GM19324 (cell line): ENCODE results near the gene SELENOW.
A peak's percentile ranks its signal among the peaks of the same experiment; 100 is the strongest.
"Not testable (repeated sequence)": the region's sequence is repeated elsewhere in the genome, so short reads cannot be mapped to it uniquely, and the experiment has no call there.

Experiments used
- ATAC-seq: cut with Tn5 transposase; IDR thresholded peaks from one replicate; pipeline ENCODE4 v1.9.1; 2021; ENCODE audit warnings: mild to moderate bottlenecking, moderate library complexity; ENCODE audit not compliant: unreplicated experiment, low FRiP score

The SELENOW gene

GRCh38 chr19:47778049-47778953, at the start of gene SELENOW:
SELENOW (plus strand) TSS chr19:47778703; CDS start chr19:47778786, 83 bp downstream.
- peak; percentile 76 for ATAC-seq

DNA sequence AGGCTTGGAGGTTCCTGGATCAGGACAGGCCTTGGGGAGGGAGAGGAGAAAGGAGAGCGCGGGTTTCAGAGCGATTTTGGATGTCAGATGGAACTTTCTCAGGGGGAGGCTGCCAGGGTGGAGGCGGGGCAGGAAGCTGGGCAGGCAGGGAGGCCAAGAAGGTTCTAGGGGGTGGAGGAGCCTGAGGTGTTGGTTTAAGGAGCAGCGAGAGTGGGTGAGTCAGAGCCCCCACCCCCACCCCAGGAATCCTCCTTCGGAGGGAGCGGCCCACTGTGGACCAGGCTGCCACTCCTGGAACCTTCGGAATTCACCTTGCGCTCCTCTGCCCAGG, 49.1 kb upstream of the SELENOW start:
- ATAC-seq: no peak

- no peak for ATAC-seq
These were observed 48.5 kb upstream of the SELENOW start for GRCh38 chr19:47729799-47730520.

DNA sequence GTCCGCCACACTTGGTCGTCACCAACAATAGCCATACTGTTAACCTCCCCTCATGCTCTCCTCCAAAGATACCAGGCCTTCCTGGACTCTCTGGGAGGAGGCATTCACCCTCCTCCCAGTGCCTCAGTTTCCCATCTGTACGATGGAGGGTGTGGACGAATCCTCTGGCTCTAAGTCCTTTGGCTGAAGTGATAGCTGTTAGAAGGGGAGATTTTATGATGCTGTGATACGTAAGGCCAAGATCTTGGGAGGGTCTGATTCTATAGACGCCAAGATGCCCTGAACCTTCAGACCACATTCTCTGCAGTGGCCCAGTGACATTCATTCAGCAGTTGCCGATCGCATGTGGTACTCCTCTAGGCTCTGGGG, 48.0 kb upstream of the SELENOW start:
- ATAC-seq: no peak

GRCh38 chr19:47730910-47731309, 47.6 kb upstream of the SELENOW start:
- ATAC-seq: no peak

DNA sequence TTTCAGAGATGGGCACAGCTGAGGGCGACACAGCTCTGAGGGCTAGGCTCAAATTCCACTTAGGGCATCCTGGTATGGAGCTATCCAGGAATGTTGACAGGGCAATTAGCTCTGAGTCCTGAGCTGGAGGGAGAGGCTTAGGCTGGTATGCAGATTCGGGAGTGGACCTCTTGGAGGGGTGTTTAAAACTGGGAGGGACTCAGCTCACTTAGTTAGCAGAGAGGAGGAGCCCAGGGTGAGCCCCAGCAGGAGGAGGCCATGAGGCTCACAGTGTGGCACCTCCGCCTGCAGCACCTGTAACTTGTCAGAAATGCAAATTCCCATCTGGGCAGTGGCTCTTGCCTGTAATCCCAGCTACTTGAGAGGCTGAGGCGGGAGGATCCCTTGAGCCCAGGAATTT, 43.4 kb upstream of the SELENOW start:
- no peak for ATAC-seq

- ATAC-seq: no peak
These were observed 37.5 kb upstream of the SELENOW start for GRCh38 chr19:47740866-47741519.

DNA sequence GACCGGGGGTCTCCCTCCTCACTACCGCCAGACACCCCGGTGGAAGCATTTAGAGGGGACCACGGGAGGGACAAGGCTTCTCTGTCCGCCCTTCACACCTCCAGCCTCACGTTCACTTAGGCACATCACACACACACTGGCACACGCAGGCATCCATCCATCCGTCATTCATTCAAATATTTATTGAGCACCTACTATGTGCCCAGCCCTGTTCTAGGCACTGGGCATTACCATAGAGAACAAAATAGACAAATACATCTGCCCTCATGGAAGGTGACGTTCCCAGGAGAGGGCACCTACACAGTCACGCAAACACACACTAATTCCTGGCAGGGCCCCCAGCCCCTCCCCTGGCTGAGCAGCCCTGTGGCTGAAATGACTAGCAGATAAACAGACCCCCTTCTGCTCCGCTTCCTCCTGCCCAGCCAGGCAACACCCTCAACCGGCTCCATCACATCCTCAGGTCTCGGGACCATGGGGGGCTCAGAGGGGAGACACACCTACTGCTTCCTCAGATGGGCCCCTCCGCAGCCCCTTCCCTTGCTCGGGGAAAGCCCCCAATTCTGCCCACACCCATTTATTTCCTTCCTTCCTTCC, 36.9 kb upstream of the SELENOW start:
- ATAC-seq: no peak

GRCh38 chr19:47742634-47743033, 35.9 kb upstream of the SELENOW start:
- no peak for ATAC-seq

DNA sequence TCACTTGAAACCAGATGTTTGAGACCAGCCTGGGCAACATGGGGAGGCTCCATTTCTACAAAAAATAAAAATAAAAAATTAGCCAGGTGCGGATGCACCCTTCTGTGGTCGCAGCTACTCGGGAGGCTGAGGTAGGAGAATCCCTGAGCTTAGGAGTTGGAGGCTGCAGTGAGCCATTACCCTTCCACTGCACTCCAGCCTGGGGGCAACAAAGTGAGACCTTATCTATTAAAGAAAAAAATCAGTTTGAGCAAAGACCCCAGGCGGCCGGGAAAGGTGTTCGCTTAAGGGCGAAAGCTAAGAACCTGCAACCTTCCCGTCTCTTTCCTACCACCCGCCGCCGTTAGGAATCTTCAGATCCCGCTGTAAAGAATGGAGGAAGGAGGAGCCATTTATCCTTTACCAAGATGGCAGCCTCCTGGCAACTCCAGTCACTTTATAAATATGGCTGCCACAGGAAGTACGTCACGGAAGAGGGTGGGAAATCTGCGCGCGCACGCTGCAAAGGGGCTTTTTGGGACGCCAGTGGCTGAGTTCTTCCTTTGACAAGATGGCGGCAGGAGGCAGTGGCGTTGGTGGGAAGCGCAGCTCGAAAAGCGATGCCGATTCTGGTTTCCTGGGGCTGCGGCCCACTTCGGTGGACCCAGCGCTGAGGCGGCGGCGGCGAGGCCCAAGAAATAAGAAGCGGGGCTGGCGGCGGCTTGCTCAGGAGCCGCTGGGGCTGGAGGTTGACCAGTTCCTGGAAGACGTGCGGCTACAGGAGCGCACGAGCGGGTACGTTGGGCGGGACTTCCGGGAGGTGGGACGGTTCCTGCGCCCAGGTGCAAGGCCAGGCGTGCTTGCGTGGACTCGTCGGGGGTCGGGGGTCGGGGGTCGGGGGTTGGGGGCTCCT, 33.2 kb upstream of the SELENOW start, which contains the start of gene NOP53:
Gene NOP53 (plus strand): TSS at position 537 of the 892 bp plus-strand sequence. CDS start 14 bp downstream, at position 551.
- ATAC-seq: peak; percentile 82

DNA sequence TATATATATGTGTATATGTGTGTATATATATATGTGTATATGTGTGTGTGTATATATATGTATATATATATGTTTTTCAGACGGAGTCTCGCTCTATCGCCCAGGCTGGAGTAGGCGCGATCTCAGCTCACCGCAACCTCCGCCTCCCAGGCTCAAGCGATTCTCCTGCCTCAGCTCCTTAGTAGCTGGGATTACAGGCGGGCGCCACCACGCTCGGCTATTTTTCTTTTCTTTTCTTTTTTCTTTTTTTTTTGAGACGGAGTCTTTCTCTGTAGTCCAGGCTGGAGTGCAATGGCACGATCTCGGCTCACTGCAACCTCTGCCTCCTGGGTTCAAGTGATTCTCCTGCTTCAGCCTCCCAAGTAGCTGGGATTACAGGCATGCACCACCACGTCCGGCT, 32.4 kb upstream of the SELENOW start:
- not testable (repeated sequence) for ATAC-seq

GRCh38 chr19:47749326-47749725, 29.2 kb upstream of the SELENOW start:
- no peak for ATAC-seq

DNA sequence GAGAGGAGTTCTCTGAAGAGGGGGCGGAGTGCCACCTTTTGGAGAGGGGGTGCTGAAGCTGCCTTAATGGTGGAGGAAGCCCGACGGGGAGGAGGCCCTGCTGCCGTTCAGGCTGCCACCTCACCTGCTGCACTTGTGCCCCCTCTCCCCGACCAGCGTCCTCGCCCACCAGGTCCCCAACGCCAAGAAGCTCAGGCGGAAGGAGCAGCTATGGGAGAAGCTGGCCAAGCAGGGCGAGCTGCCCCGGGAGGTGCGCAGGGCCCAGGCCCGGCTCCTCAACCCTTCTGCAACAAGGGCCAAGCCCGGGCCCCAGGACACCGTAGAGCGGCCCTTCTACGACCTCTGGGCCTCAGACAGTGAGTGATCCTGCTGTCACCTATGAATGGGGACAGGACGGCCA, 27.8 kb upstream of the SELENOW start:
- ATAC-seq: no peak

GRCh38 chr19:47752440-47753211, 25.9 kb upstream of the SELENOW start:
- ATAC-seq: no peak

GRCh38 chr19:47754206-47755064, 24.1 kb upstream of the SELENOW start:
- no peak for ATAC-seq

DNA sequence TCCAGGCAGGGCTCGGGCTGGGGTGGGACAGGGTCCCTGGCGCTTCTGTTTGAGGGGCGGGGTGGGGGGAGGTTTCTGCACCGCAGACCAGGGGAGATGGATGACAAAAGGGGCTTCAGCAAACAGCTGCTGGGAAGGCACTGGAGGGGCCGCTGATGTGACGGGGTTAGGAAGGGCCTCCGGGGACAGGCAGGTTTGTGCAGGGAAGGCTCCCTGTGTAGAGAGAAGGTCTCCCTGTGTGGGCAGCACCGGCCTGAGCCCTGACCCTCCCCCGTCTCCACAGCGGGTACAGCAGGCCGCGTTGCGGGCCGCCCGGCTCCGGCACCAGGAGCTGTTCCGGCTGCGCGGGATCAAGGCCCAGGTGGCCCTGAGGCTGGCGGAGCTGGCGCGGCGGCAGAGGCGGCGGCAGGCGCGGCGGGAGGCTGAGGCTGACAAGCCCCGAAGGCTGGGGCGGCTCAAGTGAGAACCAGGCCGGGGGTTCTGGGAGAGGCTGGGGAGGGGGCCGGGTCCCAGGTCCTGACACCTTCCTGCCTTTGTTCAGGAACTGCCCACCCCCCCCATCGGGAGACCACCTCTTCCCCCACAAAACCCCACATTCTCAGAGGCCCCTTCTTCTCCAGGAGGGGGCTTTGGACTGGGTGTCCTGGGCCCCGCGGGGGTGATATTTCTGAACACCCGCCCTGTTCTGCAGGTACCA, 23.3 kb upstream of the SELENOW start:
- no peak for ATAC-seq

- ATAC-seq: no peak
These were observed 22.5 kb upstream of the SELENOW start for GRCh38 chr19:47755762-47756626.
